Nucleus accumbens (tissue), 56 donors: ENCODE data around the gene LRRC8B.
"Not testable (repeated sequence)": the region's sequence is repeated elsewhere in the genome, so short reads cannot be mapped to it uniquely, and the experiment has no call there.

Source experiments
- DNase-seq, 56 donors: peaks; one replicate each; lab custom pipeline; 2025; lab: John Stamatoyannopoulos, UW

The LRRC8B gene

DNA sequence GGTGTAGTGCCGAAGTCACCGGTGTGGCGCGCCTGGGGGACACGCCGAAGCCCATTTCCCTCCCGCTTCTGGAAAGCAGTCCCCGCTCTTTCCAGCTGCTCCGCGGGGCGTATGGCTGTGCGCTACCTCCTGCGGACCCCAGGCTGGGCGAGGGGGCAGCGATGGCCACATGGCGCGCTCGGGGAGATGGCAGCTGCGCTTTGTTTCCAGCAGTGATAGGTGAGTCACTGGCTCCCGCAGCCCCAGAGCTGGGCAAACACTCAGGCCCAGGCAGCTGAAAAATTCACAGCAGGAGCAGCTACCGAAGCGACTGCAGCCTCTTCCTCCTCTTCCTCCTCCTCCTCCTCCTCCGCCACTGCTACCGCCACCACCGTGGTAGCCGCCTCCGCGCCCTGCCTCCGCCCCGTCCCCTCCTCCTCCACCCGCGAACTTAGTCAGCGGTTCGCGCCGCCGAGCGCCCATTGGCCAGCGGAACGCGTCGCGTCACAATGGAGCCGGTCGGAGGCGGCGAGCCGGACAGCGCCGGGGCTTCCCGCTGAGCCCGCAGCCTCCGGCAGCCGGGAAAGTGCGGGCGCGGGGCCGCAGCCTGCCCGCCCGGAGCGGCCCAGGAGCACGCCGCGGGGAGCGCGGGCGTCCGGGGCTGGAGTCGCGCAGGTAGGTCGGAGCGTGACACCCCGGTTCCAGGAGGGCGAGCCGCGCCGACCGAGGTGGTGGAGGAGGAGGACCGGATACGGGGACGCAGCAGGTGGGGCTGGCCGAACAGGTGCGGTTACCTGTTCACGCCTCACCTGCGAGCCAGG is at the start of gene LRRC8B:
LRRC8B (plus strand) TSS at position 461 of the 800 bp plus-strand sequence. CDS start 57,822 bp downstream, outside the sequence.
- DNase-seq, result peak; percentile 47 to 95 (median 86)

DNA sequence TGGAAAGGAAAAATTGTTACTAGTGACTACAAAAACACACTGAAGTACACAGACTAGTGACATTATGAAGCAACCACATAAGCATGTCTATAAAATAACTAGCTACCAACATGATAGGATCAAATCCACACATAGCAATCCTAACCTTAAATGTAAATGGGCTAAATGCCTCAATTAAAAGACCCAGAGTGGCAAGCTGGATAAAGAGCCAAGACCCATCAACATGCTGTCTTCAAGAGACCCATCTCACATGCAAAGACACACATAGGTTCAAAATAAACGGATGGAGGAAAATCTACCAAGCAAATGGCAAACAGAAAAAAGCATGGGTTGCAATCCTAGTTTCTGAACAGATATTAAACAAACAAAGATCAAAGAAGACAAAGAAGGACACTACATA is 49.4 kb upstream of the LRRC8B start:
- DNase-seq, result no peak

DNA sequence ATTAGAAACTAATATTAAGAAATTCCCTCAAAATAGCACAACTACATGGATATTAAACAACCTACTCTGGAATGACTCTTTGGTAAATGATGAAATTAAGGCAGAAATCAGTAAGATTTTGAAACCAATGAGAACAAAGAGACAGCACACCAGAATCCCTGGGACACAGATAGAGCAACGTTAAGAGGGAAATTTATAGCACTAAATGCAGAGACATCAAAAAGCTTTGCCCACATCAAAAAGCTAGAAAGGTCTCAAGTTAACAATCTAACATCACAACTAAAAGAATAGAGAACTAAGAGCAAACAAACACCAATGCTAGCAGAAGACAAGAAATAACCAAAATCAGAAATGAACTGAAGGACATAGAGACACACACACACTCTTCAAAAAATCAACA is 48.6 kb upstream of the LRRC8B start:
- DNase-seq, result no peak

DNA sequence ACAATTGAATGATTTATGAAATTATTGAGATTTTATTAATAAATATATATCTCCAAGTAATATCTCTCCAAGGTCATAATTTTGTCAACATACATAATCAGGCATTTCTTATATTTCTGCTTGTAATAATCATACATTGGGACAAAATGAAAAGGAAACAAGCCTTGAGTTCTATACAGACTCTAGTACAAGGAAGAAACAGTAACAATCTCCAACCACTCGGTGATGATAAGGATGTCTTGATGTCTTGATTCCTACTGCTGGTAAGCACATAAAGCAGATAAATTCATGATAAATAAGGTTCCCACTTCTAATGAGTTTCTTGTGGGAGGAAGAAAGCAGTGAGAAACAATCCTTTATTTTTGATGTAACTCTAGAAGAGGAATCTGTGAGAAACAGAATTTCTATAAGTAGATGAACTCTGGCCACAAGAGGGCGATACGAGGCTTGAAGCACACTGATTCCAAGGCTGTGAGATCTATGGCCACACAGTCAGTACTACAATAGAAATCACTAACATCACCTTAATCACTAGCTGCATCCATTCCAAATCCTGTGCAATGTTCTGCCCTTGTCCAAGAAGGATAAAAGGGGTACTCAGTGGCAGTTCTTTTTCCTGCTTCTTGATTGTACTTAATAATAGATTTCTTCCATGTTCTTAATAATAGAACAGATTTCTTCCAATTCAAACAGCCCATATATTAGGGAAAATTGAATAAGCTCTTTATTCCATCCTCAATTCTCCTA is 41.4 kb upstream of the LRRC8B start:
- DNase-seq, result peak in 47 of 56 donors; percentile 8 to 91 (median 51)

DNA sequence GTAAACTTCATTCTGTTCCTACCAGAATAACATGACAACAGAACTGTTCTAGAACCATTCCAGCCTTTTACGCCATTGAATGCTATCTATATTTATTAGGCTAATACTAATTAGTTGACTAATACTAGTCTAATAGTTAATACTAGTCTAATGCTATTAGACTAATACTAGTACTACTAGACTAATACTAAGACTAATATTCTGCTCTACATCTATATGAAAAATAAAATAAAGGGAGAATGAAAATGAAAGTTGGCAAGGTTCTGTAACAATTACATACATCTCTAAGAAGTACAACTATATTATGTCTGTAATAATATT is 40.9 kb upstream of the LRRC8B start:
- DNase-seq, result no peak

DNA sequence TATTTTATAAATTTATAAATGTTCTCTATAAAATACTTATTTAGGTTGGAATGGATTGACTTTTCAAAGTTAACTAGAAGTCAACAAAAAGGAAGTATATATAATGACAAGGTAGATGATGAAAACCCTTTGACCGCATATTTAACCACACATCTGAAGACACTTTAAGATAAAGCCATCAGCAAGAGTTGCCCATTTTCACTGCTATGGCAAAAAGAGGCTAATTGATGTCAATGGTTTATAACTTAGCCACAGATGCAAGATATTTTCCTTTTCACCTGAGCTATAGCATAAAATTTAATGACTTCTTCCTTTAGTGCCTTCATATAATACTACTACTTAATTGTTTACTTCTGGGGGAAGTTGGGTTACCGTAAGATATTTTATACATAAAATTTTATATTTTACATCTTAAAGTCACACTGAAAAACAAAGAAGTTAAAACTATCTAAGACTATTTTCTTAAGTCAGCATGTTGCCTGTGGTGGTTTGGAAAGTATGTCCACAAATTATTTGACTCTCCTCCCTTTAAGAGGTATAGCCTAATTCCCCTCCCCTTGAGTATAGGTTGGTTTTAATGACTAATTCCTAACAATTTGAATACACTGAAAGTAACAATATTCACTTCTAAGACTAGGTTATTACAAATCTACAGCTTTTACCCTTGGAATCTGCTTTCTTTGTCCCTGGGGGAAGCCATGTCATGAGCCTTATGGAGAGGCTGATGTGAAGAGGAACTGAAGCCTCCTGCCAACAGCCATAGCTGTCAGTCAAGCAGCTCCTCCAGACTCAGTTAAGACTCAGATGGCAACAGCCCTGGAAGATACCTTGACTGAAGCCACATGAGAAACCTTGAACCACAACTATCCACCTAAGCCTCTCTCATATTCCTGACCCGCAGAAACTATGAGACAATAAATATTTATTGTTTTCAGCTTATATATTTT is 40.3 kb upstream of the LRRC8B start:
- no peak for DNase-seq

DNA sequence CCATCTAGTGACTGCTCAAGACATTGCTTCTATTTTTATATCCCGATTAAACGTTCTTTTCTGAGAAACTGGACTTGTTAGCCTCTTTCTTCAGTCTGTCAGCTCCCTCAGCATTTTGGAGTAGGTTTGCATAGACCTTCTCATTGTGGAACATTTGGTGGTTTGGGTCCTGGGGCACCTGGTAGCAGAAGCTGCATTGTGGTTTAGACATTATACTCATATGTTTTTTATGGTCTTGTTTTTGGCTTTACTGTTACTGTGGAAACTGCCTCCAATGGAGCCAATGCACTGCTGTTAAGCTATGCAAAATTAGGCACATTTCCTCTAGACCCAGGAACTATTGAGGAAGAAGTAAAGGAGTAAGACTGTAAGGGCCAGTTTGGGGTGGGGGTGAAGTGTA is 36.7 kb upstream of the LRRC8B start:
- DNase-seq, result no peak

DNA sequence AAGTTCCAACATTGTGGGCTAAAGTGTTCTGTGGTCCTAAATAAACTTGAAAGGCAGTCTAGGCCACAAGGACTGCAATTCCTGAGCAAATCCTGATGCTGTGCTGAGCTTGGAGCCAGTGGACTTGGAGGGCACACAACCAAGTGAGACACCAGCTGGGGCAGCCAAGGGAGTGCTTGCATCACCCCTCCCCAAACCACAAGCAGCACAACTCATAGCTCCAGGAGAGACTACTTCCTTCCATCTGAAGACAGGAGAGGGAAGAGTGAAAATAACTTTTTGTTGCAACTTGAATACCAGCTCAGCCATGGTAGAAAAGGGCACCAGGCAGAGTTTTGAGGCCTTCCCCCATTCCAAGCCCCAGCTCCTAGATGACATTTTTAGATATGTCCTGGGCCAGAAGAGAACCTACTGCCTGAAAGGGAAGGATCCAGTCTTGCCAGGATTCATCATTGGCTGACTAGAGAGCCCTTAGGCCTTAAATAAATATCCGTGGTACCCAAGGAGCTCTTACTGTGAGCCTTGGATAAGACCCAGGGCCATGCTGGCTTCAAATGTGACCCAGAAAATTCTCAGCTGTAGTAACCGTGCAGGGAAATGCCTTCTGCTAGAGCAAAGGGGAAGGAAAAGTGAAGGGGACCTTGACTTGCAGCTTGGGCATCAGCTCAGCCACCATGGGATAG is 35.4 kb upstream of the LRRC8B start:
- DNase-seq, result no peak

DNA sequence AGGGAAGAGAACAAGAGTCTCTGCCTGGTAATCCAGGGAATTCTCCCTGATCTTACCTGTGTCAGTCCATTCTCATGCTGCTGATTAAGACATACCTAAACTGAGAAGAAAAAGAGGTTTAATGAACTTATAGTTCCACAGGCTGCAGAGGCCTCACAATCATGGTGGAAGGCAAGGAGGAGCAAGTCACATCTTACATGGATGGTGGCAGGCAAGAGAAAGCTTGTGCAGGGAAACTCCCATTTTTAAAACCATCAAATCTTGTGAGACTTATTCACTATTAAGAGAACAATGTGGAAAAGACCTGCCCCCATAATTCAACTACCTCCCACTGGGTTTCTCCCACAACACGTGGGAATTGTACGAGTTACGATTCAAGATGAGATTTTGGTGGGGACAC is 34.2 kb upstream of the LRRC8B start:
- no peak for DNase-seq

DNA sequence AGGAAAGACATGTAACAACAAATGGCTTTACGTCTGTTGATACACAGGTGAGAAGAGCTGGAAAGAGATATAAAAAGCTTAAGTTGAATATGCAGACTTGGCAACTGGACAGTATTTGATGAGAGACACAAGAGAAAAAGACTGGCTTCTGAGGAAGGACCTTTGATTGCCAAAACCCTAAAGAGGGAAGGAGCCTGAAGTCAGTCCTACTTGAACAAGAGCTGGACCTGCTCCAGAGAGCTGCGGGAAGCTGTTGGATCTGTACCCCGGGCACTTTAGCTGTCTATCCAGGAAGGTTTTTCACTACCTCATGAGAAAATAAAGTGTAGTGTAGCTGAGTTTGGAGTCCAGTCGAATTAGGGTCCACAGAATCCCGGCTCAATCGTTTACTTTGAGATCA is 25.3 kb upstream of the LRRC8B start:
- peak in 3 of 56 donors; percentile 2 to 35 (median 11) for DNase-seq

DNA sequence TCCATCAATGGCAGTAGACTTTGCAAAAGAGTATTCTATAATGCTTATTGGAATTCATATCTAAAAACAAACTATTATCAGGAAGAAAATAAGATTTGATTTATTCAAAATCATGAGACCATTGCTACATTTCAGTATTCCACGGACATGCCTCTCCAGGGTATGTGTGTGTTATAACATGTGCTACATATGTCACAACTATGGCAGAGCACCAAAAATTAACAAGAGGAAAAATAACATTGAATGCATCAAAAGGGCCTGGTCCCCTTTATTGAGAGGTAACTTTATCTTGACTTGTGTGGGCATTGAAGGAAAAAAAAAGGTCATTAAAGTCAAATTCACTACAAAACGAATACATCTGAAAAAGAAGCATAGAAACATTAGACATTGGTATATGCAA is 22.6 kb upstream of the LRRC8B start:
- DNase-seq, result no peak

DNA sequence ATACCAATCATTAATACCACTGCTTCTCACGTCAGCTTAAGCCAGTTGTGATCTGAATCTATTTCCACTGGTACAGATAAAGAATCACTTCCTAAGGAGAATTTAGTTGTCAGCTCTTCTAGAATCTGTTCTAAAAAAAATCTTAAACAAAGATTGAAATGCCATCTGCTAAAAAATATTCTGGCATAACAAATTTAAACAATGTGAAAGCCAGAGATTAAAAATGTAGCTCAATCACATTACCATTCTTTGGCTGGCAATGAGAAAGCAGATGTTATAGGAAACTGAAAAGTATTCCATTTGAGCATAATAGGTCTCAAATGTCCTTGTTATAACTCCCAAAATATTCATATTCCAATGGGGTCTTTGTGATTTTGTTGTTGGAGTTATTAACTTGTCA is 21.7 kb upstream of the LRRC8B start:
- no peak for DNase-seq

DNA sequence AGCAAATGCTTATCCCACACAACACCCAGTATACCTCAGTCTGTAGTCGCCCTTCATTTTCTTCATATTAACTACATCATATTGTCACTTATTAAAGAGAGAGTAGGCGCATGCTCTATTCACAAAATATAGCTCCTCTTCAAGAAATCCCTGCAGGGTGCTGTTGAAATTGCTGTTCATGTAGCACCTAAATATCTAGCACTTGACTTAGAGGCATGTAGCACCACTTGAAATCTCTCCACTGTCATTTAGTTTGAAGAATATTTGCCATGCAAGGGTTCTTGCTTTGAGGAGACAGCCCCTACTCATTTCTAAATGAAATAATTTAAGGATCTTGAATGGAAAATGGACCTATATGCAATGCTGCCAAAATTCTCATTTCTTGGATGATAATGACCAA is 20.9 kb upstream of the LRRC8B start:
- DNase-seq, result no peak

DNA sequence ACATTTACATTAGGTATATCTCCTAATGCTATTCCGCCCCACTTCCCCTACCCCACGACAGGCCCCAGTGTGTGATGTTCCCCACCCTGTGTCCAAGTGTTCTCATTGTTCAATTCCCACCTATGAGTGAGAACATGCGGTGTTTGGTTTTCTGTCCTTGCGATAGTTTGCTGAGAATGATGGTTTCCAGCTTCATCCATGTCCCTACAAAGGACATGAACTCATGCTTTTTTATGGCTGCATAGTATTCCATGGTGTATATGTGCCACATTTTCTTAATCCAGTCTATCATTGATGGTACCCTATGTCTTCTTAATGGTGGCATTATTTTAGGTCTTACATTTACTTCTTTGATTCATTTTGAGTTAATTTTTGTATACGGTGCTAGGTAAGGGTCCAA is 14.6 kb upstream of the LRRC8B start:
- DNase-seq, result not testable (repeated sequence)

DNA sequence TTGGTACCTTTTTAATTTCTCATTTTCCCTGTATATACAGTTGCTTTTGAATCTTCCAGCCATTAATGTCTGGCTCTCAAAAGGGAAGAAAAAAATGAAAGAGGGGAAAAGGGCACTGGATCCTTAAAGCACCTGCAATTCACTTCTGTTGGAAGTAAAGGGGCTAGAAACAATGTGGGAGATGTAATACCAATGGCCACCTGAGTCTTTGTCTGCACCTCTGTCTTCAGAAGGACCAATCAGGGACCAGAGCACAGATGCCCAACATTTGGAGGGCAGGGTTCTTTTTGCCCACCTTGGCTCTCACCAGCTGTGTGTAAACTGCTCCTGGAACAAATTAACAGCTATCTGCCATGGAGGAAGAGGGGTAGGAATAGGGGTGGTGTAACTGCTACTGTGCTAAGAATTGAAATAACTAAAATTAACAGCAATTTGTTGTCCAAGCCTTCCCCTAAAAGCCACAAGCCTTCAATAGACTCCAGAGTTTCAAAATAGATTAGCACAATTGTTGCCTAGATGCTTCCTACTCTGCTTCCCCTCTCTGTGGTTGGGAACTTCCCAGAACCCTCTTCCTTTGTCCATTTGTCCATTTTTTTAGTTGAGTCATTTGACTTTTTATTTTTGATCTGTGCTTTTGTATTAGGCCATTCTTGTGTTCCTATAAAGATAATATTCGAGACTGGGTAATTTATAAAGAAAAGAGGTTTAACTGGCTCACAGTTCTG is 11.5 kb upstream of the LRRC8B start:
- DNase-seq, result no peak

DNA sequence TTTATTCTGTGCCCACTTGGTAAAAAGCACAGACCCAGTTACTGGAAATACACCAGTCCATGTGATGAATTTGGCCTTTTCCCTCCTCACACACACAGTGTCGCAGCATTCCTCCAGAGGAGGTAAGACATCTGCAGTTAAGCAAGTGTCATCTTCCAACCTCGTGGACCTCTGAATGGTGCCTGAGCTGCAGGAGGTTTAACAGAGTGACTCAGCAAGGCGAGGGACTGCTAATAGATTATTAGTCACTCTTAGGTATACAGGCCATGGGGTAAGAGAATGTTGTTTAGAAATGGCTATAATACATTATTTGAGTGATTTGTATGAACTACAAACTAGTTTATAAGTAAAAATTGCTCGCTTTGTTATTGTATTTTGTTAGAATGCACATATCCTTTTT is 8.6 kb upstream of the LRRC8B start:
- no peak for DNase-seq

DNA sequence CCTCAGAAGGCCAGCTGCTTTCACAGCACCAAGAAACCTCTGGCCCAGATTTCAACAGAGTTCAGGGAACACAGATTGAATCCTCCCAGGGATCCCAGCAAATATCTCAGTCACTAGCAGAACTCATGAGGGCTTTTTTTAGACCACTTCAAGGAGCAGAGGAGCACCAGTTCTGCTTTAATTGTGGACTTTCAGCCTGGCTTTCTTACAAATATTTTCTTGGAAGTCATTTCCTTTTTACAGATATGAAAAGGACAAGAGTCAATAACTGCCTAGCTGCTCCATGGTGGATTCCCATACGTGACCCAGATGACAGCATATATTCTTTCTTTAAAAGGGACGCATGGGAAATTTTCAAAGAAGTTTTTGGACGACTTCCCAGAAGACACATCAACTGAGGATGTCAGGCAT is 6.4 kb upstream of the LRRC8B start:
- DNase-seq, result no peak

DNA sequence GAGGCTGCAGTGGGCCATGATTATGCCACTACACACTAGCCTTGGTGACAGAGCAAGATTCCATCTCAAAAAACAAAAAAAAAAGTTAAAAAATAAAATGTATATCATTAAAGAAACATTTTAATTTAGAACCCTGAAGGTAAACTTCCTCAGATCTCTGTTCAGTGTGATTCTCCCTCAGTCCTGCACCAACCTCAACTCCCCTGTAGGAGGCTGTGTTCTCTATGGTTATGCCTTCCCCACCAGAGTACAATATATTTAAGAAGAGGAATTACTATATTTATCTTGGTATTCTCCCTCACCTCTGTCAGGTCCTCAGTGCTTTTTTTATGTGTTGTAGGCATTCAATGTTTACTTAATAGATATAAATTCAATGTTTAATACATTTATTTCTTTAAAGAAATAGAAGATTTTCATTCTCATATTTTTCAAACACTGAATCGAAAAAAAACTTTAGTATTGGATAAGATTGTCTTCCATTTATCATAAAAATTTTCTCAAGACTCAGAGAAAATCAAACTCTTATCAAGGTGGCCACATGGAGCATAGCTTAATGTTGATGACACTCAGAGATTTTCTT is 4.8 kb upstream of the LRRC8B start:
- DNase-seq, result no peak

DNA sequence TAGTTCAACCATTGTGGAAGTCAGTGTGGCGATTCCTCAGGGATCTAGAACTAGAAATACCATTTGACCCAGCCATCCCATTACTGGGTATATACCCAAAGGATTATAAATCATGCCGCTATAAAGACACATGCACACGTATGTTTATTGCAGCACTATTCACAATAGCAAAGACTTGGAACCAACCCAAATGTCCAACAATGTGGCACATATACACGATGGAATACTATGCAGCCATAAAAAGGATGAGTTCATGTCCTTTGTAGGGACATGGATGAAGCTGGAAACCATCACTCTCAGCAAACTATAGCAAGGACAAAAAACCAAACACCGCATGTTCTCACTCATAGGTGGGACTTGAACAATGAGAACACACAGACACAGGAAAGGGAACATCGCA is 2.7 kb upstream of the LRRC8B start:
- DNase-seq, result not testable (repeated sequence)
